WTC11 (cell line): ENCODE results near the gene LAMA2. TPM values are rescaled to one million over a fixed set of nuclear protein-coding genes. Genes with fewer than 3 reads are reported as not detected.

ENCODE experiments used
- ATAC-seq: fragments of 200-7000 bp; cut with Tn5 transposase; 2 replicates; pipeline ENCODE4 v1.10.0; 2021; ENCODE audit warnings: mild to moderate bottlenecking, moderate library complexity
- CTCF ChIA-PET: fragments of 300-600 bp; sonication (Branson Sonifier 250); formaldehyde crosslinking; loops from one replicate; lab custom pipeline; 2021; ENCODE audit warnings: antibody characterized with exemption; lab: Charles Lee
- POLR2A ChIA-PET: fragments of 350-600 bp; sonication (Branson Sonifier 250); formaldehyde crosslinking; loops from one replicate; lab custom pipeline; 2021; ENCODE audit warnings: antibody characterized with exemption; lab: Charles Lee
- DNase-seq: peaks from one replicate; pipeline ENCODE4 v3.0.0; 2021; ENCODE audit warnings: low spot score
- H3K27ac Mint-ChIP-seq: 2 replicates; pipeline ENCODE4 v1.8.0; 2021; ENCODE audit warnings: mixed read lengths
- H3K27me3 Mint-ChIP-seq: 2 replicates; pipeline ENCODE4 v1.8.0; 2021; ENCODE audit warnings: low read depth, mild to moderate bottlenecking, moderate library complexity, mixed read lengths
- H3K36me3 Mint-ChIP-seq: 2 replicates; pipeline ENCODE4 v1.8.0; 2021; ENCODE audit warnings: mixed read lengths
- H3K4me1 Mint-ChIP-seq: 2 replicates; pipeline ENCODE4 v1.8.0; 2022; ENCODE audit warnings: mixed read lengths
- H3K4me3 Mint-ChIP-seq: 2 replicates; pipeline ENCODE4 v1.8.0; 2021; ENCODE audit warnings: mild to moderate bottlenecking, moderate library complexity, mixed read lengths
- H3K9me3 Mint-ChIP-seq: 2 replicates; pipeline ENCODE4 v1.8.0; 2021; ENCODE audit warnings: mixed read lengths
- ARID4B ChIP-seq: sonication (generic); formaldehyde crosslinking; IDR thresholded peaks from 2 replicates; pipeline ENCODE4 v1.8.0; 2023; ENCODE audit warnings: missing genetic modification reagents, mild to moderate bottlenecking, borderline replicate concordance
- JAZF1 ChIP-seq: fragments of 250-450 bp; sonication (Bioruptor Pico); IDR thresholded peaks from 2 replicates; pipeline ENCODE4 v1.9.0; 2021; ENCODE audit warnings: moderate library complexity, mild to moderate bottlenecking, inconsistent platforms
- JUN ChIP-seq: sonication (generic); formaldehyde crosslinking; IDR thresholded peaks from 2 replicates; pipeline ENCODE4 v1.8.0; 2023; ENCODE audit warnings: mild to moderate bottlenecking, missing genetic modification reagents
- MXD4 ChIP-seq: fragments of 250-450 bp; sonication (Bioruptor Pico); IDR thresholded peaks from 2 replicates; pipeline ENCODE4 v1.8.0; 2021; ENCODE audit warnings: mild to moderate bottlenecking, moderate library complexity, borderline replicate concordance
- MYBL2 ChIP-seq: sonication (generic); formaldehyde crosslinking; IDR thresholded peaks from 2 replicates; pipeline ENCODE4 v1.8.1; 2023; ENCODE audit warnings: mild to moderate bottlenecking, moderate library complexity, missing genetic modification reagents
- NFATC4 ChIP-seq: fragments of 250-450 bp; sonication (Bioruptor Pico); IDR thresholded peaks from 2 replicates; pipeline ENCODE4 v1.9.0; 2021; ENCODE audit warnings: mild to moderate bottlenecking
- NFE2L1 ChIP-seq: sonication (generic); formaldehyde crosslinking; IDR thresholded peaks from 2 replicates; pipeline ENCODE4 v1.8.1; 2023; ENCODE audit warnings: missing genetic modification reagents
- NR3C1 ChIP-seq: sonication (generic); formaldehyde crosslinking; conservative IDR thresholded peaks from 2 replicates; pipeline ENCODE4 v1.8.1; 2023; ENCODE audit warnings: low read depth, mild to moderate bottlenecking, missing genetic modification reagents
- OVOL2 ChIP-seq: fragments of 250-450 bp; sonication (Bioruptor Pico); IDR thresholded peaks from 2 replicates; pipeline ENCODE4 v1.9.0; 2021; ENCODE audit warnings: mild to moderate bottlenecking, borderline replicate concordance
- PRDM15 ChIP-seq: sonication (generic); formaldehyde crosslinking; IDR thresholded peaks from 2 replicates; pipeline ENCODE4 v1.8.0; 2022; ENCODE audit warnings: missing genetic modification reagents
- PRRX2 ChIP-seq: fragments of 250-450 bp; sonication (Bioruptor Pico); IDR thresholded peaks from 2 replicates; pipeline ENCODE4 v1.8.0; 2021; ENCODE audit warnings: mild to moderate bottlenecking
- SP1 ChIP-seq: sonication (generic); formaldehyde crosslinking; conservative IDR thresholded peaks from 2 replicates; pipeline ENCODE4 v1.8.1; 2022; ENCODE audit warnings: missing genetic modification reagents
- ZNF121 ChIP-seq: sonication (generic); formaldehyde crosslinking; IDR thresholded peaks from 2 replicates; pipeline ENCODE4 v1.8.0; 2023; ENCODE audit warnings: missing genetic modification reagents
- ZNF138 ChIP-seq: sonication (generic); formaldehyde crosslinking; conservative IDR thresholded peaks from 2 replicates; pipeline ENCODE4 v1.8.1; 2022; ENCODE audit warnings: mild to moderate bottlenecking, moderate library complexity, missing genetic modification reagents
- ZNF219 ChIP-seq: sonication (generic); formaldehyde crosslinking; IDR thresholded peaks from 2 replicates; pipeline ENCODE4 v1.8.0; 2023; ENCODE audit warnings: missing genetic modification reagents, mild to moderate bottlenecking, borderline replicate concordance
- ZNF281 ChIP-seq: sonication (generic); formaldehyde crosslinking; IDR thresholded peaks from 2 replicates; pipeline ENCODE4 v1.8.0; 2023; ENCODE audit warnings: mild to moderate bottlenecking, missing genetic modification reagents
- ZNF425 ChIP-seq: fragments of 250-450 bp; sonication (Bioruptor Pico); conservative IDR thresholded peaks from 2 replicates; pipeline ENCODE4 v1.9.0; 2021; ENCODE audit warnings: mild to moderate bottlenecking
- ZNF671 ChIP-seq: fragments of 250-450 bp; sonication (Bioruptor Pico); IDR thresholded peaks from 2 replicates; pipeline ENCODE4 v1.8.0; 2021; ENCODE audit warnings: mild to moderate bottlenecking
- total RNA-seq: library from RNA; stranded (reverse); gene quantifications from 3 replicates; pipeline ENCODE4 v1.2.3, GENCODE V29; 2021

Gene LAMA2
- total RNA-seq, 1 experiment from 2014 or later = 6.6 TPM

- TF ChIP-seq ZNF281 (no peak), JAZF1 (CRISPR knock-in tag) (no peak), SP1 (CRISPR knock-in tag) (no peak), OVOL2 (CRISPR knock-in tag) (no peak), PRRX2 (no peak), ZNF138 (CRISPR knock-in tag) (no peak), JUN (CRISPR knock-in tag) (no peak), MYBL2 (no peak), MXD4 (CRISPR knock-in tag) (no peak)
Observed at GRCh38 chr6:129342796-129343195, 459.9 kb downstream of the LAMA2 start (continued).

GRCh38 chr6:129344379-129344778 is 461.4 kb downstream of the LAMA2 start:
- ChIA-PET POLR2A (no interaction called here), CTCF (no interaction called here)
- ATAC-seq = no peak
- Mint-ChIP-seq H3K27me3 (no peaks in the 10 kb centered on the region), H3K9me3 (peaks cover 6% of the 10 kb centered on the region), H3K36me3 (no peaks in the 10 kb centered on the region), H3K27ac (no peak overlapping the region), H3K4me1 (peaks cover 3% of the 10 kb centered on the region), H3K4me3 (no peak overlapping the region)
- no peak for DNase-seq
- TF ChIP-seq ZNF121 (CRISPR knock-in tag) (no peak), ZNF425 (CRISPR knock-in tag) (no peak), NFE2L1 (no peak), ZNF219 (CRISPR knock-in tag) (no peak), SP1 (CRISPR knock-in tag) (no peak), ZNF281 (no peak)

GRCh38 chr6:129345890-129346289 is 463.0 kb downstream of the LAMA2 start:
- H3K27ac Mint-ChIP-seq = no peak overlapping the region
- ATAC-seq = no peak
- H3K4me1 Mint-ChIP-seq = no peaks in the 10 kb centered on the region
- H3K9me3 Mint-ChIP-seq = no peaks in the 10 kb centered on the region
- ChIA-PET POLR2A (no interaction called here), CTCF (interaction anchor here (1.4 kb wide), 1 partner anchor 25 kb away, joined by 3 read pairs; no protein-coding TSS in a partner anchor)
- no peak overlapping the region for H3K4me3 Mint-ChIP-seq
- no peaks in the 10 kb centered on the region for H3K36me3 Mint-ChIP-seq
- no peaks in the 10 kb centered on the region for H3K27me3 Mint-ChIP-seq
- DNase-seq = no peak
- TF ChIP-seq NR3C1 = no peak
- no peak for TF ChIP-seq ARID4B (CRISPR knock-in tag)
- TF ChIP-seq ZNF671 = no peak
- TF ChIP-seq NFATC4 (CRISPR knock-in tag) = no peak
- TF ChIP-seq PRDM15 = no peak
